Transverse colon (tissue), 4 donors: ENCODE results near the gene ARHGAP31. TPM values are rescaled to one million over a fixed set of nuclear protein-coding genes. Genes with fewer than 3 reads are reported as not detected.

Source experiments
- DNase-seq: peaks from one replicate; pipeline ENCODE4 v3.0.0-alpha.2; 2019
- H3K27ac ChIP-seq, 4 donors: fragments of 200-600 bp; sonication (generic); 2 replicates each; pipeline ENCODE4 v1.5.1; 2016 to 2018; ENCODE audit warnings: inconsistent platforms in 4 of 4
- H3K27me3 ChIP-seq: fragments of 200-600 bp; sonication (generic); 2 replicates; pipeline ENCODE4 v1.5.1; 2017; ENCODE audit warnings: inconsistent platforms
- H3K36me3 ChIP-seq, 4 donors: fragments of 200-600 bp; sonication (generic); 2 replicates each; pipeline ENCODE4 v1.5.1; 2017 to 2019; ENCODE audit warnings: inconsistent platforms in 4 of 4
- H3K4me1 ChIP-seq, 4 donors: fragments of 200-600 bp; sonication (generic); 2 replicates each; pipeline ENCODE4 v1.5.1; 2017 to 2020; ENCODE audit warnings: inconsistent platforms in 4 of 4
- H3K4me3 ChIP-seq, 4 donors: fragments of 200-600 bp; sonication (generic); 1 replicate in 1 of 4; 2 replicates in 3 of 4; pipeline versions ENCODE4 v1.5.1 to v1.6.1; 2017 to 2019; ENCODE audit warnings: inconsistent platforms in 4 of 4
- H3K9me3 ChIP-seq, 2 donors: fragments of 200-600 bp; sonication (generic); 2 replicates each; pipeline ENCODE4 v1.5.1; 2017 to 2019; ENCODE audit warnings: inconsistent platforms in 2 of 2
- EP300 ChIP-seq: sonication (generic); formaldehyde crosslinking; IDR thresholded peaks from one replicate; pipeline ENCODE4 v1.6.1; 2017; ENCODE audit warnings: antibody characterized with exemption, low read depth
- POLR2A ChIP-seq: fragments of 450-650 bp; IDR thresholded peaks from one replicate; pipeline ENCODE4 v1.6.1; 2016; ENCODE audit warnings: antibody characterized with exemption, mild to moderate bottlenecking, moderate library complexity
- POLR2AphosphoS5 ChIP-seq, 3 donors: sonication (generic); formaldehyde crosslinking; IDR thresholded peaks; one replicate each; pipeline ENCODE4 v1.6.1; 2016; ENCODE audit warnings: antibody characterized with exemption in 3 of 3
- whole genome bisulfite sequencing, 2 donors: methylation state at CpG; one replicate each; pipeline ENCODE4 v1.1.5; 2018; ENCODE audit warnings: low coverage in 1 of 2; 5-methylcytosine and 5-hydroxymethylcytosine counted together
- in situ Hi-C, 4 donors: fragments of 200-750 bp; cut with MboI; loops; one replicate each; pipeline versions ENCODE4 v1.15.0 to v1.15.1; 2017; ENCODE audit warnings: low sequenced_read_pairs in 3 of 4, low pct_ligation_motif_present in 1 of 4, low pct_unique_long_range_greater_than_20kb in 1 of 4
- intact Hi-C: fragments of 100-400 bp; cut with DNase I; formaldehyde crosslinking; loops from one replicate; pipeline ENCODE4 v1.15.1; 2023; ENCODE audit warnings: low total_unique reads
- total RNA-seq, 4 donors: library from RNA; depleted of rRNA; stranded (reverse); fragments of >200 nt; gene quantifications; one replicate each; pipeline ENCODE4 v1.1.0, GENCODE V29; 2016
- TF ChIP-seq, protein P1 (sequence below), 5 experiments: fragments of 200-600 bp in 3 of 5; fragments of 450-650 bp in 2 of 5; sonication (generic) in 3 of 5; IDR thresholded peaks; 1 replicate in 2 of 5; 2 replicates in 3 of 5; pipeline ENCODE4 v1.5.1; 2016 to 2017; ENCODE audit warnings: antibody characterized with exemption in 5 of 5, inconsistent platforms in 3 of 5, mild to moderate bottlenecking in 2 of 5, moderate library complexity in 1 of 5

Gene ARHGAP31
- total RNA-seq, 4 donors from 2014 or later, result 6.7 to 68.5 (median 9.6) TPM

DNA sequence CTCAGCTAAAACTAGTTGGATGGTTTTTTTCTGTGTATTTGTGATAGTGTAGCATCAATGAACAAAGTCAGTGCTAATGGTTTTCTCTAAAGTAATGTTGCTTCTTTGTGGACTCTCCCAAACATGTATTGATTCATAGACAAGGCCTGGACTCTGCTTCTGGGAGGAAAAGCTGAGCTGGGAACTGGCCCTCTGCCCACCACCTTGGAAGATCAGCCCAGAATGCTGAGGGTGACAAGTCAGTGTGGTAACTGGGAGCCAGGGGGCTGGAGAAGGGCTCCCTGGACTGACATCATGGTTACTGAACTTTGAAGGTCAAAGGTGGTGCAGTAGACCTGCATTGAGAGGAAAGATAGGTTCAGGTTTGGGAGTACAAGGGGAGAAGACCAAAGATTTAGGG, 3.0 kb downstream of the ARHGAP31 start:
- DNase-seq, result no peak
- no peak for TF ChIP-seq POLR2A
- TF ChIP-seq, protein P1, sequence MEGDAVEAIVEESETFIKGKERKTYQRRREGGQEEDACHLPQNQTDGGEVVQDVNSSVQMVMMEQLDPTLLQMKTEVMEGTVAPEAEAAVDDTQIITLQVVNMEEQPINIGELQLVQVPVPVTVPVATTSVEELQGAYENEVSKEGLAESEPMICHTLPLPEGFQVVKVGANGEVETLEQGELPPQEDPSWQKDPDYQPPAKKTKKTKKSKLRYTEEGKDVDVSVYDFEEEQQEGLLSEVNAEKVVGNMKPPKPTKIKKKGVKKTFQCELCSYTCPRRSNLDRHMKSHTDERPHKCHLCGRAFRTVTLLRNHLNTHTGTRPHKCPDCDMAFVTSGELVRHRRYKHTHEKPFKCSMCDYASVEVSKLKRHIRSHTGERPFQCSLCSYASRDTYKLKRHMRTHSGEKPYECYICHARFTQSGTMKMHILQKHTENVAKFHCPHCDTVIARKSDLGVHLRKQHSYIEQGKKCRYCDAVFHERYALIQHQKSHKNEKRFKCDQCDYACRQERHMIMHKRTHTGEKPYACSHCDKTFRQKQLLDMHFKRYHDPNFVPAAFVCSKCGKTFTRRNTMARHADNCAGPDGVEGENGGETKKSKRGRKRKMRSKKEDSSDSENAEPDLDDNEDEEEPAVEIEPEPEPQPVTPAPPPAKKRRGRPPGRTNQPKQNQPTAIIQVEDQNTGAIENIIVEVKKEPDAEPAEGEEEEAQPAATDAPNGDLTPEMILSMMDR (IDR thresholded peaks at IDR 0.05), result no peak
- TF ChIP-seq POLR2AphosphoS5 (IDR thresholded peaks at IDR 0.05), result no peak
- no peak for TF ChIP-seq EP300
- Histone ChIP-seq H3K9me3 (no peaks in the 10 kb centered on the region), H3K27ac (peak overlapping the region in 1 of 4 donors; percentile 92), H3K4me1 (peaks cover 6 to 37% (median 14%) of the 10 kb centered on the region in 4 donors), H3K4me3 (no peak overlapping the region), H3K36me3 (peaks cover 0 to 4% (median 0%) of the 10 kb centered on the region in 4 donors), H3K27me3 (no peaks in the 10 kb centered on the region)
- in situ Hi-C loops (loop anchor here in 1 of 4 donors (25.0 kb wide), 1 partner anchor 390 kb away; the partner anchor contains the start of gene COX17), intact Hi-C loops (no loop called here)

DNA sequence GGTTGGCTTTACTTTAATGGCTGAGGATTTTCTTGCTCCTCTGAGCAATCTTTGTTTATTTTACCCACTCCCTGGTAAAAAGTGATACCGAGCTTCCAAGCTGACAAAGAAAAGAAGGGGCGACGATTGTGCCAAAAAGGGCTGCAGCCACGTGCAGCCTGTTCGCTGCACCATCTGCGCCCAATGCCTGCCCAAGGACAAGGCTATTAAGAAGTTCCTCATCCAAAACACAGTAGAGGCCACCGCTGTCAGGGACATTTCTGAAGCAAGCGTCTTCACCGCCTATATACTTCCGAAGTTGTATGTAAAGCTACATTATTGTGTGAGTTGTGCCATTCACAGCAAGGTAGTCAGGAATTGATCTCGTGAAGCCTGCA, 4.4 kb downstream of the ARHGAP31 start:
- peaks cover 1 to 29% (median 8%) of the 10 kb centered on the region in 4 donors for H3K4me1 ChIP-seq
- no peak overlapping the region for H3K27ac ChIP-seq
- intact Hi-C loops (no loop called here), in situ Hi-C loops (loop anchor here in 1 of 4 donors (25.0 kb wide), 1 partner anchor 389 kb away; the partner anchor contains the start of gene COX17)
- no peak overlapping the region for H3K4me3 ChIP-seq
- TF ChIP-seq, protein P1 (IDR thresholded peaks at IDR 0.05), result no peak
- TF ChIP-seq POLR2A, result no peak
- TF ChIP-seq EP300, result no peak
- no peak for TF ChIP-seq POLR2AphosphoS5 (IDR thresholded peaks at IDR 0.05)
- H3K36me3 ChIP-seq, result peaks cover 0 to 4% (median 0%) of the 10 kb centered on the region in 4 donors
- WGBS, 2 donors, result 93% methylated on average over 11 of the region's 11 CpGs; no CpG with 5 or more reads in 1 of the 2 donors
- no peak for DNase-seq
- no peaks in the 10 kb centered on the region for H3K27me3 ChIP-seq
- H3K9me3 ChIP-seq, result no peaks in the 10 kb centered on the region

DNA sequence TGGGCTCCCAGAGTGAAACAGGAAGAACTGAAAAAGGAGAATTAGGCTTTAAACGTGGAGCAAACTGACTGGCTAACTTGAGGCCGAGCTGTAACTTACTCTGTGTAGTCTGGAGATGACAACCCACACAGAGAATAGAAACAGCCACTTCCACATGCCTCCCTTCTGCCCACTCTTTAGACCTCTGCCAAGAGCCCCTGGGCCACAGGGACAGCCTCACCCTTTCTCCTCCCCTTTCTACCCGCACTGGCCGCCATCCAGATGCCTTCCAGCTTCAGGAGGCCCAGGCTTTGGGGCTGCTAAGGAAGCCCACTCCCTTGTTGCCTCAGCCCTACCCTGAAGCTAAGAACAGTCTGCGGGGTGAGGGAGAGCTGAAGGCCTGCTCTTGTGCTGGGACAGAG, 6.8 kb downstream of the ARHGAP31 start:
- in situ Hi-C loops, result no loop called here

DNA sequence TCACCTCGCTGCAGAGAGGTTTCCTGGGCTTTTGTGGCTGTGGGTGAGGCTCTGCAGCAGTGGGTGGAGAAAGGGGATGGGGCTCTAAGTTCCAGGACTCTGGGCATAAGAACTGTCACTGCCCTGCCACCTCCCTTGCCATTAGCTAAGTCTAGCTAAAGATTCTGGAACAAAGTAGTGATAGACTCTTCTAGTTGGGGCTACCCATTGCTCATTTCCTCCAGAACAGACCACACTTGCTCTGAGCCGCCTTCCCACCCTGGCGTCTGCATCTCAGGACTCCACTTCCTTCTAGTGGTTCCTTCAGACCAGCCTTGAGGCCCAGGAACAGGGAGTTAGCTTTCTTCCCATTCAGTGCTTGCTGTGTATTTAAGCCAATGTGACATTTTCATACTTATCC, 7.5 kb downstream of the ARHGAP31 start:
- H3K27ac ChIP-seq, result peak overlapping the region in 2 of 4 donors; percentile 3 to 38
- DNase-seq, result no peak
- intact Hi-C loops, result no loop called here

More for the DNA sequence above, 6.8 kb downstream of the ARHGAP31 start:
- Histone ChIP-seq H3K27me3 (no peaks in the 10 kb centered on the region), H3K4me3 (no peak overlapping the region), H3K9me3 (no peaks in the 10 kb centered on the region), H3K36me3 (peaks cover 0 to 4% (median 0%) of the 10 kb centered on the region in 4 donors), H3K27ac (peak overlapping the region in 2 of 4 donors; percentile 3 to 19), H3K4me1 (peaks cover 0 to 22% (median 4%) of the 10 kb centered on the region in 4 donors)
- intact Hi-C loops, result no loop called here
- TF ChIP-seq, protein P1 (IDR thresholded peaks at IDR 0.05), result no peak
- TF ChIP-seq POLR2A, result no peak
- no peak for TF ChIP-seq POLR2AphosphoS5 (IDR thresholded peaks at IDR 0.05)
- no peak for TF ChIP-seq EP300
- 62 to 76% methylated on average over 2 to 5 of the region's 5 CpGs for WGBS, 2 donors
- no peak for DNase-seq

More for the DNA sequence above, 7.5 kb downstream of the ARHGAP31 start:
- in situ Hi-C loops, result no loop called here
- Histone ChIP-seq H3K27me3 (no peaks in the 10 kb centered on the region), H3K36me3 (peaks cover 0 to 4% (median 0%) of the 10 kb centered on the region in 4 donors), H3K9me3 (no peaks in the 10 kb centered on the region), H3K4me1 (peaks cover 0 to 15% (median 1%) of the 10 kb centered on the region in 4 donors), H3K4me3 (no peak overlapping the region)
- no peak for TF ChIP-seq POLR2A
- TF ChIP-seq POLR2AphosphoS5 (IDR thresholded peaks at IDR 0.05), result no peak
- TF ChIP-seq, protein P1 (IDR thresholded peaks at IDR 0.05), result no peak
- no peak for TF ChIP-seq EP300
- 76 to 85% methylated on average over 2 to 3 of the region's 3 CpGs for WGBS, 2 donors
